Activated T-cell treated with anti-CD3 and anti-CD28 coated beads, Interleukin-2, amount 50 U/mL, for 72 hours (primary cell): Measurements from ENCODE around the gene GNAS. TPM values are rescaled to one million over a fixed set of nuclear protein-coding genes. Genes with fewer than 3 reads are reported as not detected.

Experiments
- ATAC-seq, 2 donors: fragments of 150-1000 bp; cut with Tn5 transposase; replicated peaks in 1 of 2; 2 replicates each; pipeline ENCODE4 v1.10.0; 2021; ENCODE audit warnings: moderate library complexity in 2 of 2, mild to moderate bottlenecking in 1 of 2
- DNase-seq, 2 donors: peaks; one replicate each; pipeline ENCODE4 v3.0.0; 2021 to 2022; ENCODE audit warnings: mixed read lengths in 1 of 2
- H3K27ac Mint-ChIP-seq: one replicate; pipeline ENCODE4 v1.8.0; 2022; ENCODE audit warnings: mild to moderate bottlenecking, moderate library complexity, mixed read lengths
- H3K27me3 Mint-ChIP-seq: one replicate; pipeline ENCODE4 v1.8.0; 2022; ENCODE audit warnings: low read depth, mixed read lengths
- H3K36me3 Mint-ChIP-seq, 2 donors: one replicate each; pipeline ENCODE4 v1.8.0; 2022; ENCODE audit warnings: mixed read lengths in 2 of 2, mild to moderate bottlenecking in 1 of 2; ENCODE audit not compliant: insufficient read depth in 2 of 2
- H3K4me1 Mint-ChIP-seq: one replicate; pipeline ENCODE4 v1.8.0; 2022; ENCODE audit warnings: low read depth, mixed read lengths
- H3K4me3 Mint-ChIP-seq, 2 donors: one replicate each; pipeline ENCODE4 v1.8.0; 2022; ENCODE audit warnings: mild to moderate bottlenecking in 2 of 2, mixed read lengths in 2 of 2, moderate library complexity in 2 of 2
- H3K9me3 Mint-ChIP-seq, 2 donors: one replicate each; pipeline ENCODE4 v1.8.0; 2022; ENCODE audit warnings: mixed read lengths in 2 of 2
- total RNA-seq, 2 donors: library from RNA; stranded (reverse); gene quantifications; one replicate each; pipeline ENCODE4 v1.2.3, GENCODE V29; 2022

GNAS gene
- total RNA-seq, 2 donors from 2014 or later: 781 to 820 TPM

DNA sequence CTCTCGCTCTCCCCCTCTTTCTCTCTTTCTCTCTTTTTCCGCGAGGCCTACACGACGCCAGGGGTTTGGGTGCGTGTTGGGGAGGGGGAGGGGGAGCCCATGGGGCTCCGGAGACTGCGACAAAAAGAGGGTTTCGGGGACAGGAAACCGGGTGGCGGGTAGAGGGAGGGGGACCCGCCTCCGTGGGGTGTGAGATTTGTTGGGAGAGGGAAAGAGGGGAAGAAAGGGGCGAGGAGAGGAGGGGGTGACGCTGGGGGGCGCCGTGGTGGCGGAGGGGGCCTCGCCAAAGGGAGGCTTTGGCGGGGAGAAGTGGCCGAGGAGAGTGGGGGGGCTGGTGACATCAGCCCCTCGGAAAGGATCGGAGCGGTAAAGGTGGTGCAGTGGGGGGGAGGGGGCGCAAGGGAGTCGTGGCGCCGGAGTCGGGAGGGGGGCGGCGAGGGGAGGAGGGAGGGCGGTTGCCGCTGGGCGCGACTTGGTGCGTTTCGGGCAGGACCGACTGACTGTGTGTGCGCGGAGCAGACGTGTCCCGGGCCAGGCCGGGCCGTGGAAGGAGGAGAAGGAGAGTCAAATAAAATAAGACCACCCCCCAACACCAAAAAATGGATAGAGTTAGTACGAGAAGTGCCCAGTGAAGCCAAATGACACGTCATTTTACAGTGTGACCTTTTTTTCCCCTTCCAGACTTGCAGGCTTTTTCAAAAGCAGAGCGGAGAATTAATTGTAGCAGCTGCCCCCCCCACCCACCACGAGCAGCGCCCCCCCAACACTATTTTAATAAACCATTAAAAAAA is 39.8 kb downstream of the GNAS start:
- Mint-ChIP-seq H3K27ac (peak overlapping the region; percentile 86), H3K4me1 (peaks cover 47% of the 10 kb centered on the region), H3K4me3 (peak overlapping the region; percentile 97 to 100), H3K9me3 (no peaks in the 10 kb centered on the region), H3K36me3 (peaks cover 13 to 15% of the 10 kb centered on the region in 2 donors), H3K27me3 (no peaks in the 10 kb centered on the region)
- ATAC-seq (peak; percentile 14 to 24), DNase-seq (peak; percentile 72 to 73)

GRCh38 chr20:58892932-58893224 is 40.4 kb downstream of the GNAS start:
- DNase-seq: no peak
- Mint-ChIP-seq H3K27me3 (no peaks in the 10 kb centered on the region), H3K36me3 (peaks cover 13 to 18% of the 10 kb centered on the region in 2 donors), H3K4me3 (peak overlapping the region; percentile 97 to 100), H3K4me1 (peaks cover 51% of the 10 kb centered on the region), H3K27ac (peak overlapping the region; percentile 86), H3K9me3 (no peaks in the 10 kb centered on the region)
- no peak for ATAC-seq

DNA sequence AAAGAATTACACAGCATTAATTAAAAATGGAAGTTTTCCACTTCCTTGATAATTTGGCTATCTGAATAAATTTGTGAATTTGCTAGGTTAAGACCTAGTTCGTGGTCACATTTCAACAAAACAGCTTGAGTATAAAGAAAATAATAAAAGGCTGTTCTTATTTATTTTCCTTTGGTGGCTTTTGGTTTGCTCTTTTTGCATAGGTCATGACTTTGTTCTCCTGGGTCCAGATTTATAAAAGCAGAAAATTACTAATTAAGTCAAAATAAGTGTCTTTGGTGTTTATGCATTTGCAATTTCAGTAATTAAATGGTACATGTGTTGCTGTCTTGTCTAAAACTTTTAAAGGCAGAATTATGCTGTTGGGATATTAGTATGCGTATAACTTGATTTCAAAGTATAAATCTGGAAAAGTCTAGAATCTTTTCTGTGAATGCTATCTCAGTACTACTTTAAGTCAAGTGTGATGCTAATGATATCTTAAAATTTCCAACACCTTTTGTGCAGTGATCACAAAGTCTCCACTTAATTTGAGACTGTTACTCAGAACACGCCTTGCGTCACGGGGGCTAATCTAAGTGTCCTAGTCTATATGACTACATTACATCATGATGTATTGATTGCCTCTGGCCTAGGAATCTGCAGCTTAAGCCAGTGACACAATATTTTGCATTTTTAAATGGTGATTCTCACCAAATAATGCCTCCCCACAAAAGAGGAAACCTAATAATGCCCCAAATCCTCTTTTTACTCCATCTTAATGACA is 41.0 kb downstream of the GNAS start:
- Mint-ChIP-seq H3K9me3 (no peaks in the 10 kb centered on the region), H3K4me1 (peaks cover 56% of the 10 kb centered on the region), H3K27ac (peak overlapping the region; percentile 100), H3K4me3 (peak overlapping the region; percentile 97 to 100), H3K36me3 (peaks cover 13 to 20% of the 10 kb centered on the region in 2 donors), H3K27me3 (no peaks in the 10 kb centered on the region)
- ATAC-seq (peak in 1 of 2 donors; percentile 14), DNase-seq (peak; percentile 65 to 66)

DNA sequence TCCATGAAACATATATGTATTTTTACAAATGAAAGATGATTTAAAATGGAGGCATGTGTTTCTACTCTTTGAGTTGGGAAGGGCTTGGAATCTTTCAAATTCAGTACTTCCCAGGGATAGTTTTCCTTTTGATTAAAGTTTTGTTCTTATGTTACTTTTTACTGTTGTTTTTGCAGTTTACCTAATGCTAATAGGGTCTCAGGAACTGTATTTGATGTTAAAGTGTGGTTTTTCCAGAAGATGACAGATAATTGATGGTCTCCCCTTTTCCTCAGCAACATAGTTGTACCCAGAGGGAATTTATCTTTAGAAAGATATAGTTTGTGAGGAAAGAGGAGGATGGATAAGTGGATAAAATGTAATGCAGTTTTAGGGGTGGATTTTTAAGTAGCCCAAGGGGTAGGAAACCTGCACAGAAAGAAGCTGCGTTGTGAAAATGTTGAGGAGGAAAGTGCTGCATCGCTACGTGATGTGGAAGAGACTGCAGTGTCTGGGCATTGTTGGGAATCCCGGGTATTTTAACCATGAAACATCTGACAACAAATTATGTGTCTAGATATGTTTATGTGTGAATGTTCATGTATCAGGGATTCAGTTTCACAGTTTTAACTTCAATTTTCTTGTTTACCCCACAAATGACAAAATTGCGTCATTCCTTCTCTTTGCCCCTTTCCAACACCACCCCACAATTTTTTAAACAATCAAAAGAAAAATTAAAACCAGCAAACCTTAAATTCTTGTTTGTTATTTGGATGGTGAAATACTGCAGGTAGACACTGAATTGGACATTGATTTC is 42.3 kb downstream of the GNAS start:
- Mint-ChIP-seq H3K4me1 (peaks cover 67% of the 10 kb centered on the region), H3K36me3 (peaks cover 15 to 28% of the 10 kb centered on the region in 2 donors), H3K27me3 (no peaks in the 10 kb centered on the region), H3K27ac (peak overlapping the region; percentile 100), H3K9me3 (no peaks in the 10 kb centered on the region), H3K4me3 (peak overlapping the region; percentile 97 to 100)
- DNase-seq (no peak), ATAC-seq (no peak)

DNA sequence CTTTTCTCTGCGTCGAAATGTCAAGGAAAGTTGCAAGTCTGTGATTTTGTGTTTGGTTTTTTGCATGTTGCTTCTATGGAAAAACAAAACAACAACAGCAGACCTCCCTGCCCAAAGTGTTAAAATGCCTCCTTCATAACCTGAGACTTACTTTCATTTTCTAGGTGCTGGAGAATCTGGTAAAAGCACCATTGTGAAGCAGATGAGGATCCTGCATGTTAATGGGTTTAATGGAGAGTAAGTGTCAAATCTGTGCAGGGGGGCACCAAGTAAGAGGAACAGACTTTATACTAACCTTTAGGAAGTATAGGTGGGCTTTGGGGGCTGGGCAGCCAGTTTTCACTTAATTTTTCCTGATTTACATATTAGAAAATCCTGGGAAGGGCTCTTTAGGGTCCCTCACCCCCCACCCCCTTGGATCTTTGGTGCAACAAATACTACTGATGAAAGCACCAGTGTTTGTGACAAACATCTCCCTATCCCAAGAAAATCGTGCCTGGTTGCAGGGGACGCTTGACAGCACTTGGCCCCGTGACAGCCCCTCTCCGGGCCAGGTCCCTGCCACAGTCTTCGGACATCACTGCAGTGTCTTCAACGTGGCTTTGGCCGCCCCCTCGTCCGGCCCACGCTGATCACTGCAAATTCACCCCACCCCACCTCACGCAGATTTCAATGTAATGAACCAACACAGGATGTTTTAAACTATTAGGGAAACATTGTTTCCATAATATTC is 43.1 kb downstream of the GNAS start:
- Mint-ChIP-seq H3K27me3 (no peaks in the 10 kb centered on the region), H3K36me3 (peaks cover 14 to 29% of the 10 kb centered on the region in 2 donors), H3K4me3 (peak overlapping the region; percentile 97 to 100), H3K4me1 (peaks cover 75% of the 10 kb centered on the region), H3K27ac (peak overlapping the region; percentile 100), H3K9me3 (no peaks in the 10 kb centered on the region)
- ATAC-seq: no peak
- DNase-seq: no peak

- Mint-ChIP-seq H3K36me3 (peaks cover 12 to 29% of the 10 kb centered on the region in 2 donors), H3K4me1 (peaks cover 75% of the 10 kb centered on the region), H3K4me3 (no peak overlapping the region), H3K27me3 (no peaks in the 10 kb centered on the region), H3K27ac (peak overlapping the region; percentile 85), H3K9me3 (no peaks in the 10 kb centered on the region)
- ATAC-seq: no peak
- DNase-seq: no peak
Observed at GRCh38 chr20:58896820-58897219, 44.3 kb downstream of the GNAS start.

DNA sequence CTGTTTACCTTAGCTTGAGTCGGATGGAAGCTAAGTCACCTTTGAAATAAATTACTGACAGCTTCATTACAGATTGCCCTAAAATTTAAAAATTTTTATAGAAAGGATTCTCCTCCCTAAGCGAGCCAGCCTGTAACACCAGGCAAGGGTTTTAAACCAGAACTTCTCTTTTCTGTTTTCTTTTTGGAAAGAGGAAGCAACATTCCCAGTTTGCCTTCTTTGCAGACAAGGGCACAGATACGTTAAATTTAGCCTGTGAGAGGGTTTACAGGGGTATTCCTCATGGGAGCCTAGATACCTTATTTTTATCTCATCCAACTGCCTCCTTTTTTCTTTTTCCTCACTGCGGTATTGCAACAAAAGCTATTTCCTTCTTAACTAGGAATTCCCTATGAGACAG is 45.0 kb downstream of the GNAS start:
- ATAC-seq (no peak), DNase-seq (no peak)
- peak overlapping the region; percentile 85 for H3K27ac Mint-ChIP-seq
- H3K4me3 Mint-ChIP-seq: peak overlapping the region in 1 of 2 donors; percentile 22
- peaks cover 9 to 32% of the 10 kb centered on the region in 2 donors for H3K36me3 Mint-ChIP-seq
- no peaks in the 10 kb centered on the region for H3K9me3 Mint-ChIP-seq
- H3K4me1 Mint-ChIP-seq: peaks cover 78% of the 10 kb centered on the region
- H3K27me3 Mint-ChIP-seq: no peaks in the 10 kb centered on the region

DNA sequence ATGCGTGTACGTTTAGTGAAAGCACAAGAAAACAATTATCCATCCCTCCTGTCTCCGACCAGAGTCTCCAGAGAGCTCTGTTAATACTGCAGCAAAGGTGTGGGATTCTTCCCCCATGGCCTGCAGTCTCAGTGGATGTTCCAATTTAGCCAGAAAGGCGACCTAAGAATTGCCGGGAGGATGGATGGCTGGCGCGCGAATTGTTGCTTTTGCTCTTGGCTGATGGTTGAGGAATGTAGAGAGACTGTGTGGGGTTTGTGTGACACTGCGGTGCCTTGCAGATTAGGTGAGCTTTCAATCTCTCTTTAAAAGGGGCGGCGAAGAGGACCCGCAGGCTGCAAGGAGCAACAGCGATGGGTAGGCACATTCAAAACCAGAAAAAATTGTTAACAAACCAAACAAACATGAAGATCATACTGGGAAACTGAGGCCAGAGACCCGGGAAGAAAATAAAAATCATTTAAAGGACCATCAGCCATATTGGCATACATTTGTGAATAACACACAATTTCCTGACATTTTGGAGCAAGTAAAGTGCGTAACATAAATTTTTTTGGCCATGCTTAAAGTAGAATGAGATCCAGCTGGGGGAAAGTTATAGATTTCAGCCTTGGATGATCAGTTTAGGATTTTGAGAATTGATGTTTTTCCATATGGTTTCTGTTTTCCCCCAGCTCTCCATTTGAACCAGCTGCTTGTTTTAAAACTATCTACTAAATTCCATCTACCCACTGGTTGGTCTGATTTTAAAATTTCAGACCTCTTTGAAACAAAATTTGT is 46.3 kb downstream of the GNAS start:
- Mint-ChIP-seq H3K9me3 (no peaks in the 10 kb centered on the region), H3K4me1 (peaks cover 77% of the 10 kb centered on the region), H3K27me3 (no peaks in the 10 kb centered on the region), H3K36me3 (peaks cover 7 to 35% of the 10 kb centered on the region in 2 donors), H3K4me3 (no peak overlapping the region), H3K27ac (no peak overlapping the region)
- no peak for ATAC-seq
- DNase-seq: no peak

- Mint-ChIP-seq H3K27ac (no peak overlapping the region), H3K36me3 (peaks cover 7 to 37% of the 10 kb centered on the region in 2 donors), H3K9me3 (no peaks in the 10 kb centered on the region), H3K27me3 (no peaks in the 10 kb centered on the region), H3K4me1 (peaks cover 72% of the 10 kb centered on the region), H3K4me3 (no peak overlapping the region)
- no peak for ATAC-seq
- DNase-seq: no peak
Observed at GRCh38 chr20:58899512-58899911, 47.0 kb downstream of the GNAS start.

DNA sequence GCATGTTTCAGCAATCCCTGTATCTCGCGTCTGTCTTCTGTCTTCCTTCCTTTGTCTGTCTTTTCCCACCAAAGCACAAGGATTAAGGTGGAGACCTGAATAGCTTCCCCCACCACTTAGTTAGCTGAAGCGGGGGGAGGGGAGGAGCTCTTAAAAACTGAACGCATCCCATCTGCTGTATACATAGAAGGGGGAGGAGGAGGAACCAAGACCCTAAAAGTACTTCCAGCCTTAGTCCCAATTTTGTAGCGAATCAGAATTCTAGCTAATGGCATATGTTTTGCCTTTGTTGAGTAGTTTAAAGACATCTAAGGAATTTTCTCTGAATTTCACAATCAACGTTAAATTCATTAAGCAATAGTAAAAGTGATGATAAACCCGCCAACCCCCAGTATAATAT is 47.9 kb downstream of the GNAS start:
- Mint-ChIP-seq H3K9me3 (no peaks in the 10 kb centered on the region), H3K4me3 (no peak overlapping the region), H3K27me3 (no peaks in the 10 kb centered on the region), H3K36me3 (peaks cover 4 to 43% of the 10 kb centered on the region in 2 donors), H3K4me1 (peaks cover 71% of the 10 kb centered on the region), H3K27ac (peak overlapping the region; percentile 79)
- no peak for DNase-seq
- ATAC-seq: no peak

GRCh38 chr20:58901488-58902402 is 49.2 kb downstream of the GNAS start:
- H3K27ac Mint-ChIP-seq: no peak overlapping the region
- peaks cover 10 to 43% of the 10 kb centered on the region in 2 donors for H3K36me3 Mint-ChIP-seq
- H3K4me1 Mint-ChIP-seq: peaks cover 70% of the 10 kb centered on the region
- no peaks in the 10 kb centered on the region for H3K9me3 Mint-ChIP-seq
- no peak overlapping the region for H3K4me3 Mint-ChIP-seq
- DNase-seq: no peak
- H3K27me3 Mint-ChIP-seq: no peaks in the 10 kb centered on the region
- no peak for ATAC-seq
